Heart right ventricle (tissue), 16 donors: Measurements from ENCODE around the gene KLHL13. TPM values are rescaled to one million over a fixed set of nuclear protein-coding genes. Genes with fewer than 3 reads are reported as not detected.

Experiments used
- ATAC-seq, 8 donors: fragments of 200-7000 bp; cut with Tn5 transposase; one replicate each; pipeline ENCODE4 v1.9.1; 2020; ENCODE audit warnings: mild to moderate bottlenecking in 8 of 8, moderate library complexity in 8 of 8, moderate number of reproducible peaks in 1 of 8
- DNase-seq, 2 donors: peaks; one replicate each; pipeline ENCODE4 v3.0.0-alpha.2; 2020
- H3K27ac ChIP-seq, 10 donors: fragments of 200-600 bp; sonication (generic) in 2 of 10; one replicate each; pipeline versions ENCODE4 v1.5.0 to v1.8.0; 2020 to 2022; ENCODE audit warnings: mild to moderate bottlenecking in 3 of 10
- H3K27me3 ChIP-seq, 7 donors: fragments of 200-600 bp; one replicate each; pipeline ENCODE4 v1.8.0; 2021 to 2022; ENCODE audit warnings: mild to moderate bottlenecking in 2 of 7
- H3K36me3 ChIP-seq, 9 donors: fragments of 200-600 bp; sonication (generic) in 1 of 9; one replicate each; pipeline versions ENCODE4 v1.5.0 to v1.8.0; 2020 to 2022; ENCODE audit warnings: mild to moderate bottlenecking in 2 of 9
- H3K4me1 ChIP-seq, 9 donors: fragments of 200-600 bp; sonication (generic) in 1 of 9; one replicate each; pipeline versions ENCODE4 v1.5.0 to v1.8.0; 2020 to 2022; ENCODE audit warnings: mild to moderate bottlenecking in 4 of 9
- H3K4me3 ChIP-seq, 10 donors: fragments of 200-600 bp; sonication (generic) in 2 of 10; one replicate each; pipeline versions ENCODE4 v1.5.0 to v1.8.0; 2020 to 2022; ENCODE audit warnings: mild to moderate bottlenecking in 7 of 10, moderate library complexity in 2 of 10
- H3K9me3 ChIP-seq, 11 donors: fragments of 200-600 bp in 10 of 11; sonication (generic) in 2 of 11; one replicate each; pipeline versions ENCODE4 v1.5.0 to v1.8.0; 2013 to 2022; ENCODE audit warnings: mild to moderate bottlenecking in 2 of 11, control low read depth in 1 of 11, moderate library complexity in 1 of 11
- CTCF ChIP-seq, 9 donors: fragments of 200-600 bp; sonication (generic) in 2 of 9; IDR thresholded peaks; one replicate each; pipeline versions ENCODE4 v1.5.0 to v1.8.0; 2021 to 2022; ENCODE audit warnings: antibody characterized with exemption in 9 of 9, mild to moderate bottlenecking in 5 of 9, moderate library complexity in 1 of 9
- WGBS, 2 donors: extraction: QIAGEN DNeasy Blood & Tissue Kit; methylation state at CpG; one replicate each; pipeline ENCODE4 v1.1.7; 2013; ENCODE audit warnings: inconsistent platforms in 1 of 2; 5-methylcytosine and 5-hydroxymethylcytosine counted together
- intact Hi-C, 10 donors: fragments of 100-400 bp; cut with DNase I; formaldehyde crosslinking; loops; one replicate each; pipeline versions ENCODE4 v1.11.1 to v1.14.2; 2022
- polyA plus RNA-seq, 2 donors: library from polyadenylated mRNA; stranded (reverse); fragments of 200-250 nt; gene quantifications; one replicate each; pipeline ENCODE4 v1.2.3, GENCODE V29; 2013
- total RNA-seq, 10 donors: library from RNA; stranded (reverse); fragmentation: NEBNext Ultra II Directional in 3 of 10; extraction: Animal tissue kit (Norgen Biotek cat#: 25700) in 3 of 10; gene quantifications; one replicate each; pipeline versions ENCODE4 v1.2.1 to v1.2.4, GENCODE V29; 2021 to 2023
- donor health status: Arrhythmogenic right ventricular cardiomyopathy.
- donor health status: ischemic (EF 13 %, LVEDD 7.1; RV severe dilation, severe dysfunction).
- donor health status: healthy with polysubstance abuse.
- donor health status: DM: no; HTN: yes; CAD: no.
- donor health status: DM: no; HTN: no; CAD: no.
- donor health status: ischemic (EF 25% LVEDD 6.9; RV normal size, moderate dysfunction).
- donor health status: ischemic (EF 25% LVEDD 5.7; RV mildly dilated, moderate dysfunction).
- donor health status: healthy.
- donor health status: DM: yes; HTN: yes; CAD: no.
- donor health status: Ischemic cardiomyopathy.
- donor health status: ischemic (EF 35%, LVEDD 5.7; RV mildly dilated, moderate dysfunction).
- donor health status: nonischemic (EF 11% LVEDD 7.7; RV severe dilation, severe dysfunction).
- donor health status: DM: yes; HTN: yes; CAD: no.
- donor health status: PGD.
- donor health status: ischemic (EF 29% LVEDD 5.4; RV normal size, mild dysfunction).
- donor health status: nonischemic (EF 23%, LVEDD 6.1; RV moderate dilation, normal function).

Gene KLHL13
- total and polyA plus RNA-seq, 12 donors, result 2.0 to 18.9 (median 10.1) TPM

- no peaks in the 10 kb centered on the region for H3K36me3 ChIP-seq
- TF ChIP-seq CTCF (IDR thresholded peaks at IDR 0.05), result no peak
- intact Hi-C loops, result no loop called here
- peaks cover 0 to 9% (median 0%) of the 10 kb centered on the region in 11 donors for H3K9me3 ChIP-seq
- ATAC-seq (no peak), DNase-seq (no peak)
- no peaks in the 10 kb centered on the region for H3K27me3 ChIP-seq
- 89 to 94% methylated on average over 1 of the region's 1 CpG for WGBS, 2 donors
- H3K4me3 ChIP-seq, result no peak overlapping the region
- no peaks in the 10 kb centered on the region for H3K4me1 ChIP-seq
- H3K27ac ChIP-seq, result no peak overlapping the region
Measured at GRCh38 chrX:118049713-118050112, 66.9 kb downstream of the KLHL13 start.

- H3K4me3 ChIP-seq, result no peak overlapping the region
- ATAC-seq (no peak), DNase-seq (no peak)
- 80 to 88% methylated on average over 4 of the region's 4 CpGs for WGBS, 2 donors
- intact Hi-C loops, result no loop called here
- H3K27me3 ChIP-seq, result no peaks in the 10 kb centered on the region
- H3K9me3 ChIP-seq, result peaks cover 0 to 27% (median 11%) of the 10 kb centered on the region in 11 donors
- TF ChIP-seq CTCF (IDR thresholded peaks at IDR 0.05), result no peak
- H3K36me3 ChIP-seq, result no peaks in the 10 kb centered on the region
- H3K4me1 ChIP-seq, result no peaks in the 10 kb centered on the region
- H3K27ac ChIP-seq, result no peak overlapping the region
Measured at GRCh38 chrX:118047446-118048186, 69.0 kb downstream of the KLHL13 start.

GRCh38 chrX:118039591-118039990, 77.0 kb downstream of the KLHL13 start:
- no peak overlapping the region for H3K4me3 ChIP-seq
- intact Hi-C loops, result no loop called here
- TF ChIP-seq CTCF (IDR thresholded peaks at IDR 0.05), result no peak
- no peaks in the 10 kb centered on the region for H3K4me1 ChIP-seq
- ATAC-seq, result no peak
- 90 to 100% methylated on average over 1 of the region's 1 CpG for WGBS, 2 donors
- no peak overlapping the region for H3K27ac ChIP-seq
- no peak for DNase-seq
- H3K9me3 ChIP-seq, result peaks cover 0 to 22% (median 9%) of the 10 kb centered on the region in 11 donors
- no peaks in the 10 kb centered on the region for H3K27me3 ChIP-seq
- H3K36me3 ChIP-seq, result no peaks in the 10 kb centered on the region

- DNase-seq (peak in 1 of 2 donors; percentile 7), ATAC-seq (peak in 4 of 8 donors; percentile 22 to 56 (median 50))
- Histone ChIP-seq H3K9me3 (peaks cover 0 to 14% (median 2%) of the 10 kb centered on the region in 11 donors), H3K4me3 (no peak overlapping the region), H3K27me3 (no peaks in the 10 kb centered on the region), H3K4me1 (no peaks in the 10 kb centered on the region), H3K27ac (no peak overlapping the region), H3K36me3 (no peaks in the 10 kb centered on the region)
- intact Hi-C loops, result no loop called here
- 52 to 63% methylated on average over 3 of the region's 3 CpGs for WGBS, 2 donors
- TF ChIP-seq CTCF (IDR thresholded peaks at IDR 0.05), result no peak
Measured at GRCh38 chrX:118038614-118039365, 77.8 kb downstream of the KLHL13 start.
